Endothelial cell of umbilical vein (primary cell): ENCODE results near the gene OGFOD2. TPM values are rescaled to one million over a fixed set of nuclear protein-coding genes. Genes with fewer than 3 reads are reported as not detected.

ENCODE experiments used
- BruUV-seq: library from RNA; stranded (reverse); fragments of 400-500 nt; replicated peaks from 2 replicates; lab custom pipeline; 2021; lab: Mats Ljungman, UMichigan
- CTCF ChIA-PET: fragments of 300-600, 350-600 bp; sonication (Branson Sonifier 250); formaldehyde crosslinking; loops from one replicate; lab custom pipeline; 2021; ENCODE audit warnings: antibody characterized with exemption, inconsistent platforms; lab: Charles Lee
- POLR2A ChIA-PET: fragments of 300-600, 350-600 bp; sonication (Branson Sonifier 250); formaldehyde crosslinking; loops from one replicate; lab custom pipeline; 2021; ENCODE audit warnings: antibody characterized with exemption, inconsistent platforms; lab: Charles Lee
- DNase-seq: peaks from one replicate; pipeline ENCODE4 v3.0.0-alpha.2; 2011; ENCODE audit warnings: low read depth, low spot score
- FAIRE-seq: peaks from 2 replicates; lab custom pipeline; 2011; peaks lifted over from hg19 to GRCh38; lab: Jason Lieb, UNC
- H2AFZ ChIP-seq: 2 replicates; pipeline ENCODE4 v1.6.0; 2012; ENCODE audit warnings: low read depth, low read length, control low read depth, inconsistent platforms
- H3K27ac ChIP-seq: 2 replicates; pipeline ENCODE4 v1.5.1; 2011; ENCODE audit warnings: low read depth, mild to moderate bottlenecking, control low read depth, low read length, moderate library complexity; ENCODE audit not compliant: insufficient read depth
- H3K27me3 ChIP-seq, 2 experiments: 2 replicates each; pipeline versions ENCODE4 v1.6.0 to v1.6.1; 2011; ENCODE audit warnings: low read length in 2 of 2, mixed read lengths in 1 of 2; ENCODE audit not compliant: control insufficient read depth in 2 of 2, insufficient read depth in 2 of 2
- H3K36me3 ChIP-seq, 2 experiments: 2 replicates in 1 of 2; 3 replicates in 1 of 2; pipeline ENCODE4 v1.5.1; 2011; ENCODE audit warnings: low read length in 2 of 2, mild to moderate bottlenecking in 1 of 2, moderate library complexity in 1 of 2; ENCODE audit not compliant: control insufficient read depth in 2 of 2, insufficient read depth in 2 of 2; ENCODE audit errors: extremely low read depth in 1 of 2
- H3K4me1 ChIP-seq: 3 replicates; pipeline ENCODE4 v1.5.1; 2011; ENCODE audit warnings: mild to moderate bottlenecking, low read length; ENCODE audit not compliant: control insufficient read depth, insufficient read depth; ENCODE audit errors: extremely low read depth
- H3K4me2 ChIP-seq: 2 replicates; pipeline ENCODE4 v1.6.1; 2011; ENCODE audit warnings: low read length, control low read depth, mixed read lengths; ENCODE audit not compliant: insufficient read depth
- H3K4me3 ChIP-seq, 3 experiments: fragments of 200-600 bp in 1 of 3; sonication (generic), shearing (Covaris generic) in 1 of 3; replicated peaks in 1 of 3; 2 replicates each; pipeline ENCODE4 v1.5.1; 2011 to 2016; ENCODE audit warnings: control low read depth in 3 of 3, low read length in 3 of 3, mild to moderate bottlenecking in 2 of 3, inconsistent platforms in 1 of 3, low read depth in 1 of 3, moderate library complexity in 1 of 3; ENCODE audit not compliant: insufficient read depth in 1 of 3
- H3K79me2 ChIP-seq: 2 replicates; pipeline ENCODE4 v1.6.0; 2012; ENCODE audit warnings: low read length, inconsistent platforms; ENCODE audit not compliant: control insufficient read depth, insufficient read depth
- H3K9ac ChIP-seq: replicated peaks from 2 replicates; pipeline ENCODE3; 2011; ENCODE audit warnings: low read length, control low read depth; ENCODE audit not compliant: insufficient read depth; ENCODE audit errors: extremely low read depth
- H3K9me1 ChIP-seq: replicated peaks from 3 replicates; pipeline ENCODE4 v1.6.0; 2011; ENCODE audit warnings: mild to moderate bottlenecking, low read length; ENCODE audit not compliant: control insufficient read depth, insufficient read depth; ENCODE audit errors: extremely low read depth
- H3K9me3 ChIP-seq: replicated peaks from 2 replicates; pipeline ENCODE4 v1.5.1; 2012; ENCODE audit warnings: low read length, inconsistent platforms; ENCODE audit not compliant: control insufficient read depth, insufficient read depth
- H4K20me1 ChIP-seq: replicated peaks from 2 replicates; pipeline ENCODE3; 2011; ENCODE audit warnings: mild to moderate bottlenecking, low read length; ENCODE audit not compliant: control insufficient read depth, insufficient read depth; ENCODE audit errors: extremely low read depth
- CTCF ChIP-seq, 2 donors: IDR thresholded peaks; 1 replicate in 1 of 2; 2 replicates in 1 of 2; pipeline ENCODE4 v1.5.1; 2011; ENCODE audit warnings: low read length in 2 of 2, mild to moderate bottlenecking in 2 of 2, moderate library complexity in 2 of 2, control low read depth in 1 of 2, inconsistent platforms in 1 of 2, low read depth in 1 of 2; ENCODE audit not compliant: insufficient read depth in 1 of 2; ENCODE audit errors: extremely low read depth in 1 of 2
- EZH2 ChIP-seq: IDR thresholded peaks from 2 replicates; pipeline ENCODE4 v1.6.1; 2012; ENCODE audit warnings: borderline replicate concordance, low read depth, mild to moderate bottlenecking, moderate library complexity, low read length, inconsistent platforms; ENCODE audit not compliant: severe bottlenecking
- FOS ChIP-seq: IDR thresholded peaks from 2 replicates; pipeline ENCODE4 v1.6.1; 2011; ENCODE audit warnings: mild to moderate bottlenecking, low read length, moderate library complexity, borderline replicate concordance; ENCODE audit not compliant: insufficient read depth
- JUN ChIP-seq: IDR thresholded peaks from 2 replicates; pipeline ENCODE4 v1.6.1; 2011; ENCODE audit warnings: borderline replicate concordance, low read depth; ENCODE audit not compliant: insufficient read length, insufficient read depth
- MYC ChIP-seq: IDR thresholded peaks from one replicate; pipeline ENCODE4 v1.6.1; 2011; ENCODE audit warnings: mild to moderate bottlenecking, low read depth, low read length
- POLR2AphosphoS5 ChIP-seq: IDR thresholded peaks from 2 replicates; pipeline ENCODE4 v1.6.1; 2012; ENCODE audit warnings: low read depth, mild to moderate bottlenecking, control low read depth, low read length, moderate library complexity; ENCODE audit not compliant: insufficient read depth
- dilution Hi-C: fragments of 300-500 bp; cut with MboI; formaldehyde crosslinking; loops from one replicate; pipeline ENCODE4 v1.15.0; 2019; ENCODE audit warnings: low sequenced_read_pairs; ENCODE audit not compliant: extremely low pct_ligation_motif_present
- intact Hi-C: fragments of 100-400 bp; cut with micrococcal nuclease; formaldehyde crosslinking; loops from one replicate; pipeline ENCODE4 v1.10.0; 2022
- polyA plus RNA-seq, 4 experiments: library from polyadenylated mRNA; depleted of rRNA in 3 of 4; stranded (reverse) in 3 of 4; unstranded in 1 of 4; fragments of >200 nt; gene quantifications; 2 replicates each; pipeline versions ENCODE4 v1.2.1 to v1.2.3, GENCODE V29; 2011 to 2012; ENCODE audit warnings: missing spikeins in 1 of 4
- total RNA-seq: library from RNA; stranded (reverse); gene quantifications from 2 replicates; pipeline ENCODE4 v1.2.3, GENCODE V29; 2021
- TF ChIP-seq, protein P1 (sequence below): IDR thresholded peaks from 2 replicates; pipeline ENCODE4 v1.6.1; 2011; ENCODE audit not compliant: insufficient read depth, insufficient read length

Gene OGFOD2
- total and polyA plus RNA-seq, 2 donors (not counting 3 experiments of a cell fraction or from before 2014, with no cell fraction given): 16.8 to 24.1 TPM

DNA sequence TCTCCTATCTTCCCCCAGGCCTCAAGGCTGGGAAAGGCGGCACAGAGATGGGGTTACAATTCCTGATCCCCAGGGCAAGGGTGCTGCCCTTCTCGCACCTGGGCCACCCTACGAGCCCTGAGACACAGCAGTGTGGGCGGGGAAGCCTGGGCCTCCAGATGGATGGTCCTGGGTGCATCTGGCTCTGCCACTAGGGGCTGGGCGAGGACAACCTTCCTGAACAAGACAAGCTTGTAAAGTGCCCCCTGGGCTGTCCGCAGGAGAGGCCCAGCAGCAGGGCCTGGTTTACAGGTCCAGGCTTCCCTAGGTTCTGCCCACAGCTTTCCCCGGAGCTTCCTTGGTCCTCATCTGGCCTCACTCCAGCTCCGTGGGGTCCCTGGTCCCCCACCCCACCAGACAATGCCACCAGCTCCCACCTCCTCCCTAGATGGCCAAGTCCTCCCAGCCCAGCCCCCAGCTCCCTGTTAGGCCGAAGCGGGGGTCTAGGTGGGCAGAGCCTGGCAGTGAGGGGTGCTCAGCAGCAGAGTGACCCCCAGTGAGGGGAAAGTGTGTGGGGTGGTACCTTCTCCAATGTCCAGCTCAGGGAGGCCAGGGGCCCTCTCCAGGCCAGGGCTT is 14.3 kb downstream of the OGFOD2 start:
- ChIA-PET POLR2A (interaction anchor here (1.8 kb wide), 1 partner anchor 243 kb away, joined by 5 read pairs; the partner anchor contains the start of genes MPHOSPH9 and MTRFR), CTCF (interaction anchor here (1.3 to 1.9 kb wide), 2 partner anchors 30 to 249 kb away, joined by 5 to 8 read pairs; no protein-coding TSS in a partner anchor)
- Histone ChIP-seq H3K27me3 (no peaks in the 10 kb centered on the region), H3K9me1 (no peaks in the 10 kb centered on the region), H4K20me1 (no peaks in the 10 kb centered on the region), H3K9me3 (no peaks in the 10 kb centered on the region), H3K27ac (no peak overlapping the region), H3K9ac (no peak overlapping the region), H3K36me3 (peaks cover 0 to 3% of the 10 kb centered on the region in 2 experiments), H3K79me2 (no peaks in the 10 kb centered on the region), H3K4me2 (no peak overlapping the region), H2AFZ (no peak overlapping the region), H3K4me1 (peaks cover 6% of the 10 kb centered on the region), H3K4me3 (no peak overlapping the region)
- intact Hi-C loops: no loop called here
- dilution Hi-C loops: no loop called here
- no peak for DNase-seq
- TF ChIP-seq FOS (no peak), POLR2AphosphoS5 (no peak), EZH2 (no peak), MYC (no peak), CTCF (IDR thresholded peaks at IDR 0.05; ENCODE audit: extremely low read depth in 1 of 2, insufficient read depth in 1 of 2, low read depth in 1 of 2, low read length in 2 of 2) (no peak), JUN (no peak)
- TF ChIP-seq, protein P1, sequence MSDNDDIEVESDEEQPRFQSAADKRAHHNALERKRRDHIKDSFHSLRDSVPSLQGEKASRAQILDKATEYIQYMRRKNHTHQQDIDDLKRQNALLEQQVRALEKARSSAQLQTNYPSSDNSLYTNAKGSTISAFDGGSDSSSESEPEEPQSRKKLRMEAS: no peak
- FAIRE-seq: no peak
- no TSS peak for BruUV-seq
